HEK293 (cell line): ENCODE measurements around the gene SRMS.

Experiments
- CTCF ChIP-seq: fragments of 450-650 bp; formaldehyde crosslinking; IDR thresholded peaks from 2 replicates; pipeline ENCODE4 v1.5.1; 2016; ENCODE audit warnings: missing biosample characterization, missing genetic modification characterization
- SETDB1 ChIP-seq: IDR thresholded peaks from one replicate; pipeline ENCODE4 v1.6.1; 2017; ENCODE audit warnings: mild to moderate bottlenecking, low read length, moderate library complexity, mixed read lengths; ENCODE audit not compliant: insufficient read length
- ZEB2 ChIP-seq: fragments of 450-650 bp; formaldehyde crosslinking; IDR thresholded peaks from 2 replicates; pipeline ENCODE4 v1.5.1; 2016; ENCODE audit warnings: missing biosample characterization, missing genetic modification characterization
- TF ChIP-seq, protein P1 (sequence below): fragments of 450-650 bp; formaldehyde crosslinking; IDR thresholded peaks from 2 replicates; pipeline ENCODE4 v1.5.1; 2017; ENCODE audit warnings: missing biosample characterization, missing genetic modification characterization

GRCh38 chr20:63566395-63567135 lies 19.0 kb upstream of the SRMS start:
- no peak for TF ChIP-seq SETDB1
- TF ChIP-seq CTCF (tag by site-specific recombination): no peak
- no peak for TF ChIP-seq ZEB2 (tag by site-specific recombination)
- TF ChIP-seq, protein P1, sequence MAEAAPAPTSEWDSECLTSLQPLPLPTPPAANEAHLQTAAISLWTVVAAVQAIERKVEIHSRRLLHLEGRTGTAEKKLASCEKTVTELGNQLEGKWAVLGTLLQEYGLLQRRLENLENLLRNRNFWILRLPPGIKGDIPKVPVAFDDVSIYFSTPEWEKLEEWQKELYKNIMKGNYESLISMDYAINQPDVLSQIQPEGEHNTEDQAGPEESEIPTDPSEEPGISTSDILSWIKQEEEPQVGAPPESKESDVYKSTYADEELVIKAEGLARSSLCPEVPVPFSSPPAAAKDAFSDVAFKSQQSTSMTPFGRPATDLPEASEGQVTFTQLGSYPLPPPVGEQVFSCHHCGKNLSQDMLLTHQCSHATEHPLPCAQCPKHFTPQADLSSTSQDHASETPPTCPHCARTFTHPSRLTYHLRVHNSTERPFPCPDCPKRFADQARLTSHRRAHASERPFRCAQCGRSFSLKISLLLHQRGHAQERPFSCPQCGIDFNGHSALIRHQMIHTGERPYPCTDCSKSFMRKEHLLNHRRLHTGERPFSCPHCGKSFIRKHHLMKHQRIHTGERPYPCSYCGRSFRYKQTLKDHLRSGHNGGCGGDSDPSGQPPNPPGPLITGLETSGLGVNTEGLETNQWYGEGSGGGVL: no peak
